Psoas muscle (tissue), 8 donors: ENCODE results near the gene ABCC1. TPM values are rescaled to one million over a fixed set of nuclear protein-coding genes. Genes with fewer than 3 reads are reported as not detected.

Experiments
- ATAC-seq, 4 donors: fragments of 200-7000 bp; cut with Tn5 transposase; one replicate each; pipeline ENCODE4 v1.9.1; 2020; ENCODE audit warnings: moderate library complexity in 3 of 4, mild to moderate bottlenecking in 2 of 4
- DNase-seq, 2 donors: peaks; one replicate each; pipeline ENCODE4 v3.0.0-alpha.2; 2020
- H3K27ac ChIP-seq: fragments of 200-600 bp; one replicate; pipeline ENCODE4 v1.8.0; 2022
- H3K27me3 ChIP-seq, 3 donors: fragments of 200-600 bp in 1 of 3; one replicate each; pipeline versions ENCODE4 v1.6.1 to v1.8.0; 2013 to 2022; ENCODE audit warnings: low read length in 2 of 3, mild to moderate bottlenecking in 2 of 3, moderate library complexity in 1 of 3; ENCODE audit not compliant: insufficient read depth in 3 of 3
- H3K36me3 ChIP-seq, 2 donors: fragments of 200-600 bp in 1 of 2; one replicate each; pipeline versions ENCODE4 v1.6.1 to v1.8.0; 2013 to 2022; ENCODE audit warnings: low read depth in 1 of 2, mild to moderate bottlenecking in 1 of 2, moderate library complexity in 1 of 2; ENCODE audit not compliant: insufficient read depth in 1 of 2
- H3K4me1 ChIP-seq: fragments of 200-600 bp; one replicate; pipeline ENCODE4 v1.8.0; 2022
- H3K4me3 ChIP-seq: fragments of 200-600 bp; one replicate; pipeline ENCODE4 v1.8.0; 2022; ENCODE audit warnings: mild to moderate bottlenecking
- H3K9me3 ChIP-seq: fragments of 200-600 bp; one replicate; pipeline ENCODE4 v1.8.0; 2022
- CTCF ChIP-seq: fragments of 200-600 bp; IDR thresholded peaks from one replicate; pipeline ENCODE4 v1.8.0; 2022; ENCODE audit warnings: antibody characterized with exemption
- WGBS, 3 donors: extraction: QIAGEN DNeasy Blood & Tissue Kit; methylation state at CpG; one replicate each; pipeline versions ENCODE4 v1.1.6 to v1.1.7; 2013; 5-methylcytosine and 5-hydroxymethylcytosine counted together
- intact Hi-C, 2 donors: fragments of 100-400 bp; cut with DNase I; formaldehyde crosslinking; loops; one replicate each; pipeline versions ENCODE4 v1.11.0 to v1.14.2; 2022
- polyA plus RNA-seq, 3 donors: library from polyadenylated mRNA; stranded (reverse); fragments of 200-250 nt; gene quantifications; one replicate each; pipeline ENCODE4 v1.2.3, GENCODE V29; 2013
- total RNA-seq, 4 donors: library from RNA; stranded (reverse); fragmentation: NEBNext Ultra II Directional in 2 of 4; extraction: Animal tissue kit (Norgen Biotek cat#: 25700) in 2 of 4; gene quantifications; one replicate each; pipeline versions ENCODE4 v1.2.1 to v1.2.4, GENCODE V29; 2021 to 2023
- donor health status: healthy with polysubstance abuse.
- donor health status: DM: no; HTN: no; CAD: no; lungs with moderate emphysema.
- donor health status: Bipolar disorder and iron deficiency.
- donor health status: healthy.
- donor health status: DM: yes; HTN: yes; CAD: no.
- donor health status: DM: no; HTN: no; CAD: no.
- donor health status: DM: no; HTN: no; CAD: no.
- donor health status: DM: yes; HTN: yes; CAD: no.

Gene ABCC1
- total and polyA plus RNA-seq, 7 donors = 7.4 to 36.5 (median 20.5) TPM

- Histone ChIP-seq H3K27me3 (no peaks in the 10 kb centered on the region), H3K27ac (peak overlapping the region; percentile 12), H3K4me3 (no peak overlapping the region), H3K36me3 (no peaks in the 10 kb centered on the region), H3K9me3 (no peaks in the 10 kb centered on the region), H3K4me1 (peaks cover 47% of the 10 kb centered on the region)
- ATAC-seq = no peak
- no peak for DNase-seq
- TF ChIP-seq CTCF = no peak
- intact Hi-C loops = no loop called here
- WGBS, 3 donors = 78 to 89% (median 87%) methylated on average over 4 of the region's 4 CpGs
Observed at GRCh38 chr16:15961571-15962090, 12.2 kb downstream of the ABCC1 start.

- intact Hi-C loops = no loop called here
- no peaks in the 10 kb centered on the region for H3K36me3 ChIP-seq
- H3K4me3 ChIP-seq = no peak overlapping the region
- peaks cover 52% of the 10 kb centered on the region for H3K4me1 ChIP-seq
- no peak for DNase-seq
- no peak for ATAC-seq
- H3K27ac ChIP-seq = no peak overlapping the region
- H3K9me3 ChIP-seq = no peaks in the 10 kb centered on the region
- H3K27me3 ChIP-seq = no peaks in the 10 kb centered on the region
- 52 to 71% (median 56%) methylated on average over 5 of the region's 5 CpGs for WGBS, 3 donors
- no peak for TF ChIP-seq CTCF
Observed at GRCh38 chr16:15963307-15963910, 14.0 kb downstream of the ABCC1 start.

DNA sequence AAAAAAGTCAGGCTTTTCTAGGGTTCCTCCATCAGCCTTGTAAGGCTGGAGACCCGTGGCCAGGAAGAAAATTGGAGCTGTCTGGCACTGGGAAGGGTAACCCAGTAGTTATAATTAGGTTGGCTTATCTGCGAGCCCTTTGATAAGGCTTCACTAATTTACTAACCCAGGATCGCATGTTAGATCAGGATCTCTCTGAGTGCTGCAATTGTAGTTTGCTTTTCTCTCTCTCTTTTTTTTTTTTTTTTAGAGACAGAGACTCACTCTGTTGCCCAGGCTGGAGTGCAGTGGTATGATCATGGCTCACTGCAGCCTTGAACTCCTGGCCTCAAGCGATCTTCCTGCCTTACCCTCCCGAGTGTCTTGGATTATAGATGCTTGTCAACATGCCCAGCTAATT, 17.0 kb downstream of the ABCC1 start:
- Histone ChIP-seq H3K4me1 (peaks cover 43% of the 10 kb centered on the region), H3K9me3 (no peaks in the 10 kb centered on the region), H3K27me3 (no peaks in the 10 kb centered on the region), H3K4me3 (no peak overlapping the region), H3K36me3 (no peaks in the 10 kb centered on the region), H3K27ac (peak overlapping the region; percentile 7)
- ATAC-seq (peak in 2 of 4 donors; percentile 21 to 27), DNase-seq (no peak)
- 52 to 69% (median 66%) methylated on average over 5 of the region's 5 CpGs for WGBS, 3 donors
- intact Hi-C loops = no loop called here
- no peak for TF ChIP-seq CTCF

DNA sequence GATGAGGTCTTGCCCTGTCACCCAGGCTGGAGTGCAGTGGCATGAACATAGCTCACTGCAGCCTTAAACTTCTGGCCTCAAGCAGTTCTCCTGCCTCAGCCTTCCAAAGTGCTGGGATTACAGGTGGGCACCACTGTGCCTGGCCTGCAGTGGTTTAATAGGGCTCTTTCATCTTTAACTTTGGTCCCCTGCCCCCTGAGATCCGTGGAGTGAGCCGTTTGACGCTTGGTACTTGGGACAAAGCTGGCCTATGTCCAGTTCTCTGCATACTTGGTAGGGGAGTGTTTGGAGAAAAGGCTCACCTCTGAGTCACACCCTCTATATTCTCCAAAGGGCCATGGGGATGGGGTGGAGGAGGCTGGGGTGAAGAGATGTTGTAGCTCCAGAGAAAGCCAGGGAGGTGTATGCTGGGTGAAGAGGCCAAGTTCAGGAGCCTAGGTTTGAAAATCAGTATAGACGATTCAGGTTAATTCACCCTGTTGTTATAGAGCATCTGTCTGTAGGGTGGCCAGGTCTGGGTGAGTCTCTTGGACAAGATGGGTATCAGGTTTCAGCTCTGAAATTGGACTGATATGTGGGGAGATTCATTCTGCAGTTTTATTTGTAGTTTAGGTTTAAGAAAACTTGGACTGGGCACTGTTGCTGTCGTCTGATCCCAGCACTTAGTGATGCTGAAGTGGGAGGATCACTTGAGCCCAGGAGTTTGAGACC, 17.6 kb downstream of the ABCC1 start:
- no peak for TF ChIP-seq CTCF
- peaks cover 39% of the 10 kb centered on the region for H3K4me1 ChIP-seq
- no peaks in the 10 kb centered on the region for H3K36me3 ChIP-seq
- 15 to 24% (median 18%) methylated on average over 5 of the region's 5 CpGs for WGBS, 3 donors
- no peak overlapping the region for H3K4me3 ChIP-seq
- ATAC-seq (peak; percentile 75 to 91 (median 88)), DNase-seq (peak in 1 of 2 donors; percentile 62)
- H3K9me3 ChIP-seq = peaks cover under 1% of the 10 kb centered on the region
- peak overlapping the region; percentile 7 for H3K27ac ChIP-seq
- intact Hi-C loops = no loop called here
- H3K27me3 ChIP-seq = no peaks in the 10 kb centered on the region
